HEK293 (cell line): ENCODE measurements around the gene MYO5B.

Source experiments
- CTCF ChIA-PET: fragments of 350-600 bp; formaldehyde crosslinking; extraction: SDS; loops from one replicate; lab custom pipeline; 2021; ENCODE audit warnings: antibody characterized with exemption; lab: Yijun Ruan, JAX
- POLR2A ChIA-PET: fragments of 300-600 bp; formaldehyde crosslinking; extraction: SDS; loops from one replicate; lab custom pipeline; 2020; ENCODE audit warnings: antibody characterized with exemption, inconsistent platforms; lab: Yijun Ruan, JAX
- H3K27ac ChIP-seq: fragments of 200-500 bp; sonication (Bioruptor generic); 2 replicates; pipeline ENCODE4 v1.5.1; 2014; ENCODE audit warnings: low read depth, low read length, control low read depth, inconsistent platforms; ENCODE audit errors: extremely low read depth
- H3K36me3 ChIP-seq, 2 experiments: fragments of 200-500 bp in 1 of 2; sonication (Bioruptor generic) in 1 of 2; 1 replicate in 1 of 2; 2 replicates in 1 of 2; pipeline ENCODE4 v1.5.1; 2014 to 2017; ENCODE audit warnings: inconsistent platforms in 2 of 2, low read length in 2 of 2; ENCODE audit not compliant: control insufficient read depth in 2 of 2, insufficient read depth in 1 of 2
- H3K4me1 ChIP-seq: fragments of 200-500 bp; sonication (Bioruptor generic); 2 replicates; pipeline ENCODE4 v1.5.1; 2014; ENCODE audit warnings: mild to moderate bottlenecking, low read length, inconsistent platforms; ENCODE audit not compliant: control insufficient read depth, insufficient read depth
- H3K4me3 ChIP-seq: 2 replicates; pipeline ENCODE4 v1.5.1; 2011; ENCODE audit warnings: low read depth, mild to moderate bottlenecking, control low read depth, low read length, moderate library complexity
- H3K9me3 ChIP-seq: fragments of 200-500 bp; sonication (Bioruptor generic); 2 replicates; pipeline ENCODE4 v1.5.1; 2014; ENCODE audit warnings: low read depth, low read length, inconsistent platforms; ENCODE audit not compliant: control insufficient read depth, insufficient read depth
- EGR2 ChIP-seq: fragments of 450-650 bp; formaldehyde crosslinking; IDR thresholded peaks from 2 replicates; pipeline ENCODE4 v1.5.1; 2016; ENCODE audit warnings: low read depth, missing biosample characterization, missing genetic modification characterization
- KLF1 ChIP-seq: fragments of 450-650 bp; formaldehyde crosslinking; IDR thresholded peaks from 2 replicates; pipeline ENCODE4 v1.5.1; 2016; ENCODE audit warnings: missing biosample characterization, missing genetic modification characterization
- KLF7 ChIP-seq: fragments of 450-650 bp; formaldehyde crosslinking; IDR thresholded peaks from 2 replicates; pipeline ENCODE4 v1.5.1; 2016; ENCODE audit warnings: missing biosample characterization, missing genetic modification characterization, borderline replicate concordance
- KLF9 ChIP-seq: fragments of 450-650 bp; formaldehyde crosslinking; IDR thresholded peaks from 2 replicates; pipeline ENCODE4 v1.5.1; 2016; ENCODE audit warnings: missing biosample characterization, missing genetic modification characterization, low read depth
- PATZ1 ChIP-seq: fragments of 450-650 bp; formaldehyde crosslinking; IDR thresholded peaks from 2 replicates; pipeline ENCODE4 v1.5.1; 2016; ENCODE audit warnings: missing biosample characterization, missing genetic modification characterization
- PRDM1 ChIP-seq: fragments of 450-650 bp; formaldehyde crosslinking; IDR thresholded peaks from 2 replicates; pipeline ENCODE4; 2016; ENCODE audit warnings: missing biosample characterization, missing genetic modification characterization
- PRDM10 ChIP-seq: fragments of 450-650 bp; formaldehyde crosslinking; IDR thresholded peaks from 2 replicates; pipeline ENCODE4 v1.5.1; 2016; ENCODE audit warnings: missing biosample characterization, missing genetic modification characterization
- SP2 ChIP-seq: fragments of 450-650 bp; formaldehyde crosslinking; IDR thresholded peaks from 2 replicates; pipeline ENCODE4 v1.5.1; 2016; ENCODE audit warnings: missing biosample characterization, missing genetic modification characterization
- SP3 ChIP-seq: fragments of 450-650 bp; formaldehyde crosslinking; IDR thresholded peaks from 2 replicates; pipeline ENCODE4 v1.5.1; 2016; ENCODE audit warnings: missing biosample characterization, missing genetic modification characterization
- SP7 ChIP-seq: fragments of 450-650 bp; formaldehyde crosslinking; IDR thresholded peaks from 2 replicates; pipeline ENCODE4 v1.5.1; 2016; ENCODE audit warnings: missing biosample characterization, missing genetic modification characterization
- ZBTB49 ChIP-seq: fragments of 450-650 bp; formaldehyde crosslinking; IDR thresholded peaks from 2 replicates; pipeline ENCODE4 v1.5.1; 2016; ENCODE audit warnings: missing biosample characterization, missing genetic modification characterization, low read depth
- ZEB2 ChIP-seq: fragments of 450-650 bp; formaldehyde crosslinking; IDR thresholded peaks from 2 replicates; pipeline ENCODE4 v1.5.1; 2016; ENCODE audit warnings: missing biosample characterization, missing genetic modification characterization
- ZFHX2 ChIP-seq: fragments of 450-650 bp; formaldehyde crosslinking; conservative IDR thresholded peaks from 2 replicates; pipeline ENCODE4 v1.5.1; 2016; ENCODE audit warnings: missing biosample characterization, missing genetic modification characterization
- ZNF114 ChIP-seq: fragments of 450-650 bp; formaldehyde crosslinking; IDR thresholded peaks from 2 replicates; pipeline ENCODE4 v1.5.0; 2017; ENCODE audit warnings: missing biosample characterization, missing genetic modification characterization
- ZNF138 ChIP-seq: fragments of 450-650 bp; formaldehyde crosslinking; IDR thresholded peaks from 2 replicates; pipeline ENCODE4 v1.5.1; 2016; ENCODE audit warnings: missing biosample characterization, missing genetic modification characterization, borderline replicate concordance
- ZNF155 ChIP-seq: fragments of 450-650 bp; formaldehyde crosslinking; IDR thresholded peaks from 2 replicates; pipeline ENCODE4 v1.5.1; 2016; ENCODE audit warnings: missing biosample characterization, missing genetic modification characterization
- ZNF362 ChIP-seq: fragments of 450-650 bp; formaldehyde crosslinking; IDR thresholded peaks from 2 replicates; pipeline ENCODE4 v1.5.1; 2016; ENCODE audit warnings: missing biosample characterization, missing genetic modification characterization
- ZNF366 ChIP-seq: fragments of 450-650 bp; formaldehyde crosslinking; conservative IDR thresholded peaks from 2 replicates; pipeline ENCODE4 v1.5.1; 2016; ENCODE audit warnings: missing biosample characterization, missing genetic modification characterization
- ZNF433 ChIP-seq: fragments of 450-650 bp; formaldehyde crosslinking; IDR thresholded peaks from 2 replicates; pipeline ENCODE4 v1.5.1; 2016; ENCODE audit warnings: missing biosample characterization, missing genetic modification characterization, low read depth
- ZNF626 ChIP-seq: fragments of 450-650 bp; sonication (Bioruptor Pico); formaldehyde crosslinking; IDR thresholded peaks from 2 replicates; pipeline ENCODE4 v1.5.1; 2018; ENCODE audit warnings: missing biosample characterization, missing genetic modification characterization, inconsistent platforms
- TF ChIP-seq, protein P1 (sequence below): fragments of 450-650 bp; formaldehyde crosslinking; IDR thresholded peaks from 2 replicates; pipeline ENCODE4 v1.5.1; 2016; ENCODE audit warnings: missing biosample characterization, missing genetic modification characterization, borderline replicate concordance
- TF ChIP-seq, protein P2 (sequence below): fragments of 450-650 bp; formaldehyde crosslinking; IDR thresholded peaks from 2 replicates; pipeline ENCODE4 v1.5.1; 2016; ENCODE audit warnings: missing biosample characterization, missing genetic modification characterization

Gene MYO5B

GRCh38 chr18:50183556-50183955, 11.4 kb downstream of the MYO5B start:
- no peak overlapping the region for H3K27ac ChIP-seq
- TF ChIP-seq ZNF626 = no peak
- TF ChIP-seq EGR2 (tag by site-specific recombination) = peak; percentile 61; the same call in 1 of the 2 replicates
- TF ChIP-seq SP2 = peak; percentile 40; the same call in 1 of the 2 replicates
- TF ChIP-seq KLF1 (tag by site-specific recombination) = peak; percentile 91
- no peak for TF ChIP-seq ZNF114 (tag by site-specific recombination)
- TF ChIP-seq SP7 (tag by site-specific recombination) = peak; percentile 59
- peak; percentile 57; the same call in 1 of the 2 replicates for TF ChIP-seq PATZ1 (tag by site-specific recombination)
- TF ChIP-seq ZNF362 (tag by site-specific recombination) = no peak
- TF ChIP-seq SP3 (tag by site-specific recombination) = peak; percentile 69
- TF ChIP-seq, protein P1, sequence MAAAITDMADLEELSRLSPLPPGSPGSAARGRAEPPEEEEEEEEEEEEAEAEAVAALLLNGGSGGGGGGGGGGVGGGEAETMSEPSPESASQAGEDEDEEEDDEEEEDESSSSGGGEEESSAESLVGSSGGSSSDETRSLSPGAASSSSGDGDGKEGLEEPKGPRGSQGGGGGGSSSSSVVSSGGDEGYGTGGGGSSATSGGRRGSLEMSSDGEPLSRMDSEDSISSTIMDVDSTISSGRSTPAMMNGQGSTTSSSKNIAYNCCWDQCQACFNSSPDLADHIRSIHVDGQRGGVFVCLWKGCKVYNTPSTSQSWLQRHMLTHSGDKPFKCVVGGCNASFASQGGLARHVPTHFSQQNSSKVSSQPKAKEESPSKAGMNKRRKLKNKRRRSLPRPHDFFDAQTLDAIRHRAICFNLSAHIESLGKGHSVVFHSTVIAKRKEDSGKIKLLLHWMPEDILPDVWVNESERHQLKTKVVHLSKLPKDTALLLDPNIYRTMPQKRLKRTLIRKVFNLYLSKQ (tag by site-specific recombination) = no peak
- TF ChIP-seq ZNF433 (tag by site-specific recombination) = no peak
- TF ChIP-seq ZEB2 (tag by site-specific recombination) = no peak
- 0 out of 2 replicates have a peak, but pooled peaks have one; percentile 33 for TF ChIP-seq PRDM1
- TF ChIP-seq, protein P2, sequence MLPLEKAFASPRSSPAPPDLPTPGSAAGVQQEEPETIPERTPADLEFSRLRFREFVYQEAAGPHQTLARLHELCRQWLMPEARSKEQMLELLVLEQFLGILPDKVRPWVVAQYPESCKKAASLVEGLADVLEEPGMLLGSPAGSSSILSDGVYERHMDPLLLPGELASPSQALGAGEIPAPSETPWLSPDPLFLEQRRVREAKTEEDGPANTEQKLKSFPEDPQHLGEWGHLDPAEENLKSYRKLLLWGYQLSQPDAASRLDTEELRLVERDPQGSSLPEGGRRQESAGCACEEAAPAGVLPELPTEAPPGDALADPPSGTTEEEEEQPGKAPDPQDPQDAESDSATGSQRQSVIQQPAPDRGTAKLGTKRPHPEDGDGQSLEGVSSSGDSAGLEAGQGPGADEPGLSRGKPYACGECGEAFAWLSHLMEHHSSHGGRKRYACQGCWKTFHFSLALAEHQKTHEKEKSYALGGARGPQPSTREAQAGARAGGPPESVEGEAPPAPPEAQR = no peak
- no peak for TF ChIP-seq ZNF138 (tag by site-specific recombination)
- TF ChIP-seq KLF9 (tag by site-specific recombination) = peak; percentile 30; the same call in 1 of the 2 replicates
- TF ChIP-seq ZNF155 (tag by site-specific recombination) = no peak
- peak; percentile 52; the same call in 1 of the 2 replicates for TF ChIP-seq PRDM10 (tag by site-specific recombination)
- 0 out of 2 replicates have a peak, but pooled peaks have one; percentile 42 for TF ChIP-seq KLF7 (tag by site-specific recombination)
- TF ChIP-seq ZNF366 (tag by site-specific recombination) = peak; percentile 32
- no peak for TF ChIP-seq ZBTB49 (tag by site-specific recombination)
- peak; percentile 67 for TF ChIP-seq ZFHX2
- CTCF ChIA-PET = interaction anchor here (1.2 kb wide), 1 partner anchor 12 kb away, joined by 10 read pairs; the partner anchor contains the start of gene MYO5B
- peaks cover 12% of the 10 kb centered on the region; the same call in 1 of the 2 replicates for H3K4me1 ChIP-seq
- no peaks in the 10 kb centered on the region for H3K36me3 ChIP-seq
- POLR2A ChIA-PET = interaction anchor here (0.5 to 1.1 kb wide), 6 partner anchors 9 to 697 kb away, joined by 3 to 4 read pairs (median 3); partner anchors contain the start of gene MBD1
- H3K4me3 ChIP-seq = no peak overlapping the region
- H3K9me3 ChIP-seq = no peaks in the 10 kb centered on the region
